Lung microvascular endothelial cell (primary cell): ENCODE data around the gene PRR12. TPM values are rescaled to one million over a fixed set of nuclear protein-coding genes. Genes with fewer than 3 reads are reported as not detected.

Experiments
- DNase-seq, 2 donors: peaks; one replicate each; pipeline versions ENCODE4 v3.0.0 to v3.0.0-alpha.2; 2010; ENCODE audit warnings: low read depth in 2 of 2
- total RNA-seq: library from RNA; depleted of rRNA; stranded (reverse); fragments of >200 nt; gene quantifications from 2 replicates; pipeline ENCODE4 v1.2.1, GENCODE V29; 2014

PRR12 gene
- total RNA-seq, 1 donor from 2014 or later: 2.0 TPM

GRCh38 chr19:49565261-49565660 lies 25.7 kb upstream of the PRR12 start:
- DNase-seq: peak in 1 of 2 donors; percentile 35

GRCh38 chr19:49566302-49566701 lies 24.7 kb upstream of the PRR12 start:
- no peak for DNase-seq

- DNase-seq: no peak
These were observed 23.0 kb upstream of the PRR12 start for GRCh38 chr19:49567861-49568441.

DNA sequence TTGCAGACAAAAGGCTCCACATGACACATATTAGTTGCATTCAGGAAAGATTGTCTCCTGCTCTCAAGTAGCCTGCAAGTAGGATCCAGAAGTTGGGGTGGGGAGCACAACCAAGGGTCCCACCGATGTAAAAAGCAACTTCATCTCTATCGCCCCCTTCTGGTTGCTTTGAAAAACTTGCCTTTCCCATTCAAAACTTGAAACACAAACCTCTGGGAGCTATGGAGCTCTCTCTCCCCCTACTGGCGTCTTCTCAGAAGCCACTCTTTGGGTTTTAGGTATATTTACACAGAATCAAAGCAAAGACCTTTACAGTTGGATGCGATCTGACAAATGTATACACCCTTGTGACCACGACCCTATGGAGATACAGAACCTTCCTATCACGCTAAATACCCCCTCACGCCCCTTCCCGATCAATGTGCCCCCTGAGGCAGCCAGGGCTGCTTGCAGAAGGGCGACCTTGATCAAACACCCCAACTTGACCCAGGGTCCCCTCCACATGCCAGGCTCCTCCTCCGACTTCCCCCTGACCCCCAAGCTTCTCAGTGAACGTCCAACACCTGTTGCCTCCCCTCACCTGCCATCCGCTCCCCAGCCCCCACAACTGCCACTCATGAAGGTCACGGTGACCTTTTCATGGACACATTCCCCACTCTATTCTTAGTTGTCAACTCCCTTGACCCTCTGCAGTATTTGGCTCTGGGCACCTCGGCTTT lies 20.7 kb upstream of the PRR12 start:
- DNase-seq: peak; percentile 88 to 92

DNA sequence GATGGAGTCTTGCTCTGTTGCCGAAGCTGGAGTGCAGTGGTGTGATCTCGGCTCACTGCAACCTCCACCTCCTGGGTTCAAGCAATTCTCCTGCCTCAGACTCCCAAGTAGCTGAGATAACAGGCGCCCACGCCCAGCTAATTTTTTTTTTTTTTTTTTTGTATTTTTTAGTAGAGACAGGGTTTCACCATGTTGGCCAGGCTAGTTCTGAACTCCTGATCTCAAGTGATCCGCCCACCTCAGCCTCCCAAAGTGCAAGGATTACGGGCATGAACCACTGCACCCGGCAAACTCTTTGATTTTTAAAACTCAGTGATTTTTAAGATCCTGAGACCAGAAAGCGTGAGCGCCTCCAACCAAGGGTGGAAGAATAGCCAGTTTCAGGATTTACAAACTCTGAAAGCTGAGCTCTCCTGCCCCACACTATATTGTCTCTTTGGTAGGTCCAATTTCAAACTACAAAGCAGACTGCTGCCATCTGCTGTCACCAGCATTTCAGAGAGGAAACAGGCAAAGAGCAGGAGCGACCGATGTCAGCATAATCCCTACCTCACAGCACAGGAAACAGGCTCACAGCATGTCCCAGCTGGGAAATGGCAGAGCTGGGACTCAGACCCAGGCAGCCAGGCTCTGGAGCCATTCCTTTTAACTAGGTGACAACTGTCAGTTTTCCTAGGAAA lies 19.8 kb upstream of the PRR12 start:
- DNase-seq: peak; percentile 24 to 83

- DNase-seq: no peak
These were observed 18.0 kb upstream of the PRR12 start for GRCh38 chr19:49573009-49573408.

DNA sequence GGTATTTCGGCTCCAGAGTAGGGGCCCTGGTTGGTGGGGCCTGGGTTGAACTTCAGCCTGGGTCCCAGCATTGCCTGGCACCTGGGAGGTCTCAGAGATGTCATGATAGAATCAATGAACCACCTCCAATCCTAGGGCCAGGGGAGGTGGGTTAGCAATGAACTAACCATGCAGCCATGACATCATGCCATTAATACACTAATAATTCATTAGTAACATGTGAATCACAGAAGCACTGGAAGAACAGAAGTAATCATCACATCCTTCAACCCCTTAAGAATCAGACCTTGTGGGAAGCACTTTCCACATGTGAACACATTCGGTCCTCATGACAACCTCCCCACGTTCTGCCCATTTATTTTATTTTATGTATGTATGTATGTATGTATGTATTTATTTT lies 17.6 kb upstream of the PRR12 start:
- no peak for DNase-seq

- DNase-seq: no peak
These were observed 16.7 kb upstream of the PRR12 start for GRCh38 chr19:49574206-49574755.

GRCh38 chr19:49579193-49579592 lies 11.8 kb upstream of the PRR12 start:
- no peak for DNase-seq

- no peak for DNase-seq
These were observed 11.1 kb upstream of the PRR12 start for GRCh38 chr19:49579947-49580263.

DNA sequence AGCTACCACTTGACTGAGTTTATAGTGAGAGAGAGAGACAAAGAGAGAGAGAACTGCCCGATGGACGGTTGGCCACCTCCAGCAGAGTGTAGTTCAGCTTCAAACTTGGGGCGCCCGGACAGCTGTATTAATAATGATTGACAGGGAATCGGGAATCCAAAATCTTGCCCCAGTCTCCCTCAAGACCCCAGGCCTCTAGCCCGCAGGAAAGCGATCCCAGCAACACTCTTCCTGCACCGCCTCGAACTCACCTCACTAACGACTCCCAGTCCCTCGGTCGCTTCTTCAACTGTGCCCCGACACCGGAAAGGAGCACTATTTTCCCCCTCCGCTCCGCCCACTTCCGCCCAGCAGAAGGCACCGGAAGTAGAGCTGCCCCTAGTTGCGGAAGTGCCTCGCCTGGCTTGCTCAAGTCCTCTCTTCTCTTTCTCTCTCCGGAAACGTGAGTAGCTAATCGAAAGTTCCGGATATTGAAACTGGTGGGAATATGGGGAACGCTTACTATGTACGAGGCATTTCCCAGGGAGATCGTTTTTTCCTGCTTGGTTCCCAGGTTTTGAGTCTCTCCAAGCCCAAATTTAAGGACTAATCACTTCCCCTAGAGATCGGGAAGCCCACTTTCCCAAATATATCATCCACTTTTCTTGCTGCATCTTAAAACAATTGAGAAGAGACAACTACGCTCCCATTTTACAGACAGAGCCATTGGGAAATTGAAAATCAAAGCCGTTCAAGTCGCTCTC lies 10.5 kb upstream of the PRR12 start, which contains the start of gene NOSIP:
NOSIP (minus strand) TSS at position 293 of the 743 bp plus-strand sequence. CDS start 19,865 bp downstream, outside the sequence.
- peak; percentile 94 to 97 for DNase-seq

DNA sequence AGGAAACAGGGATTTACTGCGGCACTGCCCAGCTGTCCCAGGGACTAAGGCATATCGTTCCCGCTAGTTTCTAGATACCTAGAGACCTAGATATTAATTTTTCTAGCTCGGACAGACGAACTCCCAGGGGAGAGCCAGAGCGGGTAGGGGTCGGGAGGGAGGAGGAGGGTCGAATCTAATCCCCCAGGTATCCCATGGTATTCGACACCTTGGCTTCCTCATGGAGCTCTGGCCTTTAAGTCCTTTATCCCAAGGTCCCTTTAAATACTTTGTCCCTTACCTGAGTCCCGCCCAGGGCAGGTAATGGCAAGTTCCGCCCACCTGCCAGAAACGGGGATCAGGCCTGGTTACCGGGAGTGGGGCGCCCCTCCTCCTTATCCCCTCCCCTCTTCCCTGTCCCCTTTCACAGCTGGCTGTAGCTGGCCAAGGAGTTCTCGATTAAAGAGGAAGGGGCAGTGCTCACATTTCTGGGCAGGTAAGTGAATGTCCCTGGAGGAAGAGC lies 9.9 kb upstream of the PRR12 start, which contains the start of gene PRRG2:
PRRG2 (plus strand) TSS at position 310 of the 502 bp plus-strand sequence. CDS start 1,904 bp downstream, outside the sequence.
- DNase-seq: no peak

DNA sequence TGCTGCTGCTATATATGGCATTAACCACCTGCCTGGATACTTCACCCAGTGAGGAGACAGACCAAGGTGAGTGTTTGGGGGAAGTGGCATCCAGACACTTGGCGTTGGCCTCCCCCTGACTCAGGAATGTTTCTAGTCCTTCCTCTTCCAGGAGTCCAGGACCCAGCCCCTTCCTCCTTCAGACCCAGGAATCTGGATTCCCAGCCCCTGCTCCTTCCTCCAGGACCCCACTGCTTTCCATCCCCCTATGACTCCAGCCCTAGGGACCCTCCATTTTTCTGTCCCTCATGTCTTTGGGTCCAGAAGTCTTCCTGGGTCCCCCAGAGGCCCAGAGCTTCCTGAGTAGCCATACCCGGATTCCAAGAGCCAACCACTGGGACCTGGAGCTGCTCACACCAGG lies 7.7 kb upstream of the PRR12 start:
- no peak for DNase-seq

- DNase-seq: no peak
These were observed 6.0 kb upstream of the PRR12 start for GRCh38 chr19:49585023-49585422.

GRCh38 chr19:49587227-49587626 lies 3.8 kb upstream of the PRR12 start:
- DNase-seq: no peak

GRCh38 chr19:49588365-49589122 lies 2.4 kb upstream of the PRR12 start:
- DNase-seq: no peak

GRCh38 chr19:49589502-49589905 lies 1.5 kb upstream of the PRR12 start:
- no peak for DNase-seq

DNA sequence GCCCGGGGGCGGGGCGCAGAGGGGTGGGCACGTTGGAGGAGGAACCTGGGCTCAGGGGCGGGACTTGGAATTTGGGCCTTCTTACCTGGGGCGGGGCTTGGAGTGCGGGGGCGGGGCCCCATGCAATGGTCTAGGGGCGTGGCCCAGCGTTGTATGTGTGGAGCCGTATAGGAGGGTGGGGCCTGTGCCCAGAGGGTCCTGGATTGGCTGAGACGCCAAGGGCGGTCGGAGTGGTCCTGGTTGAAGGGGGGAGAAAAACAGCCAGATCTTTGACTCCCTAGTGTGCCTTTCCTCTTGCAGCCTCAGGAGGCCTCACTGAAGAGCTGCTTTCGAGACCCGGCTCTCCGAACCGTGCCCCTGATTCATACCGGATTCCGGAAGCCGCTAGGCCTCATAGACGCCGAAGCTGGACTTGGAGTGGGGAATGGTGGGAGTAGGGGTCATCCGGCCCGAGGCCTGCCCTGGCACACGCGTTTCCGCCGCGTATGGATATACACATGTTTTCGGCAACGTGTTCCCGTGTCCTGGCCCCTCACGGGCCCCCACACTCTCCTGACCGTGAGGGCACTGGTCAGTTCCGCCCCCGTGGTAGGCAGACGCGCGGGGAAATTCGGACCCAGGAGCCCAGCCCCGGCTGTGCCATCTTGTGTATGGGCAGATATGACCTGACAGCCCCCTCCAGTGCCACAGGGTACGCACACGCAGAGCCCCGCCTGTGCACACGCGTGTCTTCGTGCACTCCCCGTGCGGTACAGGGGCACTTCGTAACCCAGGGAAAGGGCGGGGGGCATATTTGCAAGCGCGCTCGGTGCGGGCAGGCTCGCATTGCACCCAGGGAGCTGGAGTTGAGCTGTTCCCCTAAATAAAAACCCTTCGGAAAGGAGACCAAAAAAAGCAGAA lies 661 bp upstream of the PRR12 start:
- DNase-seq: peak; percentile 92 to 97

- DNase-seq: peak; percentile 23 to 43
These were observed 926 bp downstream of the PRR12 start for GRCh38 chr19:49591731-49592485.
